Lower lobe of right lung (tissue), 2 donors: ENCODE measurements around the gene SPAM1. TPM values are rescaled to one million over a fixed set of nuclear protein-coding genes. Genes with fewer than 3 reads are reported as not detected.

Source experiments
- ATAC-seq, 2 donors: fragments of 200-7000 bp; cut with Tn5 transposase; one replicate each; pipeline ENCODE4 v1.9.1; 2020 to 2022; ENCODE audit warnings: mild to moderate bottlenecking in 2 of 2, moderate library complexity in 2 of 2
- DNase-seq: peaks from one replicate; pipeline ENCODE4 v3.0.0-alpha.2; 2020
- H3K27ac ChIP-seq: fragments of 200-600 bp; one replicate; pipeline ENCODE4 v1.8.0; 2022
- H3K27me3 ChIP-seq: fragments of 200-600 bp; one replicate; pipeline ENCODE4 v1.8.0; 2022; ENCODE audit warnings: low read depth
- H3K36me3 ChIP-seq: fragments of 200-600 bp; one replicate; pipeline ENCODE4 v1.8.0; 2022; ENCODE audit warnings: mild to moderate bottlenecking
- H3K4me1 ChIP-seq: fragments of 200-600 bp; one replicate; pipeline ENCODE4 v1.8.0; 2022
- H3K4me3 ChIP-seq: fragments of 200-600 bp; one replicate; pipeline ENCODE4 v1.8.0; 2022; ENCODE audit warnings: mild to moderate bottlenecking
- H3K9me3 ChIP-seq: fragments of 200-600 bp; one replicate; pipeline ENCODE4 v1.8.0; 2022
- CTCF ChIP-seq: fragments of 200-600 bp; IDR thresholded peaks from one replicate; pipeline ENCODE4 v1.8.0; 2022; ENCODE audit warnings: antibody characterized with exemption, mild to moderate bottlenecking
- intact Hi-C: fragments of 100-400 bp; cut with DNase I; formaldehyde crosslinking; loops from one replicate; pipeline ENCODE4 v1.11.0; 2022
- total RNA-seq: library from RNA; stranded (reverse); fragmentation: NEBNext Ultra II Directional; extraction: Animal tissue kit (Norgen Biotek cat#: 25700); gene quantifications from one replicate; pipeline ENCODE4 v1.2.1, GENCODE V29; 2021
- donor health status: DM: no; HTN: yes; CAD: no; lungs with severe emphysema.

The SPAM1 gene
- total RNA-seq, 1 donor from 2014 or later, result not detected

- intact Hi-C loops, result no loop called here
- no peaks in the 10 kb centered on the region for H3K36me3 ChIP-seq
- no peak overlapping the region for H3K27ac ChIP-seq
- no peak for TF ChIP-seq CTCF
- H3K9me3 ChIP-seq, result no peaks in the 10 kb centered on the region
- no peak overlapping the region for H3K4me3 ChIP-seq
- H3K4me1 ChIP-seq, result no peaks in the 10 kb centered on the region
- ATAC-seq (no peak), DNase-seq (no peak)
- H3K27me3 ChIP-seq, result no peaks in the 10 kb centered on the region
Observed at GRCh38 chr7:123992913-123993518, 68.0 kb downstream of the SPAM1 start.

- DNase-seq, result no peak
- ATAC-seq, result no peak
- Histone ChIP-seq H3K36me3 (no peaks in the 10 kb centered on the region), H3K9me3 (no peaks in the 10 kb centered on the region), H3K27ac (no peak overlapping the region), H3K4me1 (no peaks in the 10 kb centered on the region), H3K27me3 (no peaks in the 10 kb centered on the region), H3K4me3 (no peak overlapping the region)
- no peak for TF ChIP-seq CTCF
- intact Hi-C loops, result no loop called here
Observed at GRCh38 chr7:123993996-123994395, 69.0 kb downstream of the SPAM1 start.

GRCh38 chr7:123994449-123994848 is 69.4 kb downstream of the SPAM1 start:
- no peak for ATAC-seq

GRCh38 chr7:123995617-123996326 is 70.7 kb downstream of the SPAM1 start:
- no peak for TF ChIP-seq CTCF
- Histone ChIP-seq H3K9me3 (no peaks in the 10 kb centered on the region), H3K36me3 (no peaks in the 10 kb centered on the region), H3K4me1 (no peaks in the 10 kb centered on the region), H3K4me3 (no peak overlapping the region), H3K27ac (no peak overlapping the region), H3K27me3 (no peaks in the 10 kb centered on the region)
- ATAC-seq (no peak), DNase-seq (no peak)
- intact Hi-C loops, result no loop called here

More at GRCh38 chr7:123994449-123994848, 69.4 kb downstream of the SPAM1 start:
- H3K27me3 ChIP-seq, result no peaks in the 10 kb centered on the region
- no peaks in the 10 kb centered on the region for H3K4me1 ChIP-seq
- no peaks in the 10 kb centered on the region for H3K9me3 ChIP-seq
- no peak for TF ChIP-seq CTCF
- H3K27ac ChIP-seq, result no peak overlapping the region
- no peak for DNase-seq
- intact Hi-C loops, result no loop called here
- H3K36me3 ChIP-seq, result no peaks in the 10 kb centered on the region
- no peak overlapping the region for H3K4me3 ChIP-seq

GRCh38 chr7:123996327-123996625 is 71.2 kb downstream of the SPAM1 start:
- H3K36me3 ChIP-seq, result no peaks in the 10 kb centered on the region
- intact Hi-C loops, result no loop called here
- TF ChIP-seq CTCF, result no peak
- no peaks in the 10 kb centered on the region for H3K27me3 ChIP-seq
- no peak overlapping the region for H3K4me3 ChIP-seq
- no peak for ATAC-seq
- H3K27ac ChIP-seq, result no peak overlapping the region
- H3K4me1 ChIP-seq, result no peaks in the 10 kb centered on the region
- no peak for DNase-seq
- no peaks in the 10 kb centered on the region for H3K9me3 ChIP-seq
